ENCODE results near the gene PARP15.

- TF ChIP-seq POLR2A (IDR thresholded peaks at IDR 0.05) (no peak), CTCF (IDR thresholded peaks at IDR 0.05) (no peak)
These were observed 49.9 kb downstream of the PARP15 start for GRCh38 chr3:122627301-122627700.

All from adrenal gland (tissue), 5 donors.